Type B pancreatic cell (in vitro differentiated cells): Measurements from ENCODE around the gene GNAL. TPM values are rescaled to one million over a fixed set of nuclear protein-coding genes. Genes with fewer than 3 reads are reported as not detected.

Source experiments
- DNase-seq: peaks from one replicate; pipeline ENCODE4 v3.0.0; 2021; ENCODE audit warnings: mixed read lengths; ENCODE audit not compliant: unreplicated experiment; ENCODE audit errors: extremely low spot score
- H3K27ac Mint-ChIP-seq: 2 replicates; pipeline ENCODE4 v1.8.0; 2021; ENCODE audit warnings: mild to moderate bottlenecking, mixed read lengths
- H3K27me3 Mint-ChIP-seq: 2 replicates; pipeline ENCODE4 v1.8.0; 2021; ENCODE audit warnings: mixed read lengths
- H3K36me3 Mint-ChIP-seq: 2 replicates; pipeline ENCODE4 v1.8.0; 2021; ENCODE audit warnings: mixed read lengths
- H3K4me1 Mint-ChIP-seq: one replicate; pipeline ENCODE4 v1.8.0; 2021; ENCODE audit warnings: mixed read lengths; ENCODE audit not compliant: unreplicated experiment
- H3K4me3 Mint-ChIP-seq: 2 replicates; pipeline ENCODE4 v1.8.0; 2021; ENCODE audit warnings: mild to moderate bottlenecking, mixed read lengths
- H3K9me3 Mint-ChIP-seq: 2 replicates; pipeline ENCODE4 v1.8.0; 2021; ENCODE audit warnings: mixed read lengths
- total RNA-seq: library from RNA; stranded (reverse); gene quantifications from 2 replicates; pipeline ENCODE4 v1.2.1, GENCODE V29; 2021; ENCODE audit warnings: low replicate concordance
- TF ChIP-seq, protein P1 (sequence below): fragments of 200-600 bp; sonication (generic); conservative IDR thresholded peaks from 2 replicates; pipeline ENCODE4 v1.5.0; 2021; ENCODE audit warnings: antibody characterized with exemption, mild to moderate bottlenecking

The GNAL gene
- total RNA-seq, 1 donor from 2014 or later = 12.9 TPM

DNA sequence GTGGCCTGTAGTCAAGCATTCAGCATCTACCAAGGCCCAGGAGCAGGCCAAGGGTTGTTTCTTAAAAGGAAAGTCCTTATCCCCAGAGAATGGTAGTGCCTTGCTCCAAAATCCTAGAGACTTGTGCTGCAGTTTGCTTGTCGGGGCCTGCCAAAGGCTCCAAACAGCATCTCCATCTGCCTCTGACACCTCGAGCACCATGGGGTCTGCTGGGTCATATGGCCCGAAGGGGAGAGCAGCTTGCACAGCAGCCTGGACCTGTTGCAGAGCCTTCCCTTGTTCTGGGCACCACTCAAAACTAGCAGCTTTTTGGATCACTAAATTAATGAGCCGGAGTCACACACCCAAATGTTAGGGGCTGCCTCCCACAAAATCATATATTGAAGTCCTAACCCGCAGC is 35.7 kb downstream of the GNAL start:
- DNase-seq = no peak
- Mint-ChIP-seq H3K36me3 (no peaks in the 10 kb centered on the region), H3K4me3 (no peak overlapping the region), H3K27me3 (peaks cover 9% of the 10 kb centered on the region), H3K27ac (no peak overlapping the region), H3K4me1 (peaks cover 6% of the 10 kb centered on the region), H3K9me3 (peaks cover 4% of the 10 kb centered on the region)
- TF ChIP-seq, protein P1, sequence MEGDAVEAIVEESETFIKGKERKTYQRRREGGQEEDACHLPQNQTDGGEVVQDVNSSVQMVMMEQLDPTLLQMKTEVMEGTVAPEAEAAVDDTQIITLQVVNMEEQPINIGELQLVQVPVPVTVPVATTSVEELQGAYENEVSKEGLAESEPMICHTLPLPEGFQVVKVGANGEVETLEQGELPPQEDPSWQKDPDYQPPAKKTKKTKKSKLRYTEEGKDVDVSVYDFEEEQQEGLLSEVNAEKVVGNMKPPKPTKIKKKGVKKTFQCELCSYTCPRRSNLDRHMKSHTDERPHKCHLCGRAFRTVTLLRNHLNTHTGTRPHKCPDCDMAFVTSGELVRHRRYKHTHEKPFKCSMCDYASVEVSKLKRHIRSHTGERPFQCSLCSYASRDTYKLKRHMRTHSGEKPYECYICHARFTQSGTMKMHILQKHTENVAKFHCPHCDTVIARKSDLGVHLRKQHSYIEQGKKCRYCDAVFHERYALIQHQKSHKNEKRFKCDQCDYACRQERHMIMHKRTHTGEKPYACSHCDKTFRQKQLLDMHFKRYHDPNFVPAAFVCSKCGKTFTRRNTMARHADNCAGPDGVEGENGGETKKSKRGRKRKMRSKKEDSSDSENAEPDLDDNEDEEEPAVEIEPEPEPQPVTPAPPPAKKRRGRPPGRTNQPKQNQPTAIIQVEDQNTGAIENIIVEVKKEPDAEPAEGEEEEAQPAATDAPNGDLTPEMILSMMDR = no peak

DNA sequence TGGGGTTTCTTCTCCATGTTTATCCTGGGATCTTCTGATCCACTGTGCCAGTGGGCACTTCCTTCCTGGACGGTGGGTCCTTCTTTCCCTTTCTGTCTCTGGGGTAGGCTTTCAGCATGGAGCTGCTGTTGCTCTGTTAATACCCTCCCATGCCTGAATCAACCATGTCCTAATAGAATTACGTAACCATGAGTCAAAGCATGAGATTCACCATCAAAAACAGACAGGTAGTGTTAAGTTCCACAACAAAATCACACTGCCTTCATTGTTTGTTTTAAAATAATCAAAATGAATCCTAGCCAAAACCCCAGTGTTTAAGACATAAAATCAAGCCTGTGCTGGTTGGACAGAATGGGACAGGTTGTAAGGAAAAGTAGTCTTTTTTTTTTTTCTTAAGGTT is 37.5 kb downstream of the GNAL start:
- Mint-ChIP-seq H3K27ac (no peak overlapping the region), H3K9me3 (peaks cover 4% of the 10 kb centered on the region), H3K27me3 (peaks cover 11% of the 10 kb centered on the region), H3K36me3 (no peaks in the 10 kb centered on the region), H3K4me1 (peaks cover 6% of the 10 kb centered on the region), H3K4me3 (no peak overlapping the region)
- TF ChIP-seq, protein P1 = no peak
- no peak for DNase-seq

DNA sequence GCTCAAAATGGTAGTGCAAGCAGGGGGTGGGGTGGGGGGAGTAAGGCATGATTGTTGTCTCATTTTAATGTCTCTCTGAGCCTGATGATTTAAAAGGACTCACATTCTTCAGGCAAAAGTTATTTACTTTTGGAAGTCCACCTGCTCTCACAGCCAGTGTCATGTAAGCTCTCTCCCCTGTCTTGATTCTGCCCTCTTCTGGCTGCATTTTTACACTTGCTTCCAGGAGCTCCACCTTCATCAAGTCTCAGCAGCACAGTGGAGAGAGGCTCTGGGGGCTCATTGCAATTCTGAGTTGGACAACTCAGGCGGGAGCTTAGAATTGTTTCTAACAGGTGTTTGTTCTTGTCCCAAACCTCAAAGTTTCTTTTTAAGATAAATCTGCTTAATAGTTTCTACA is 39.2 kb downstream of the GNAL start:
- no peaks in the 10 kb centered on the region for H3K36me3 Mint-ChIP-seq
- peaks cover 19% of the 10 kb centered on the region for H3K27me3 Mint-ChIP-seq
- H3K27ac Mint-ChIP-seq = no peak overlapping the region
- TF ChIP-seq, protein P1 = peak; percentile 38
- no peak overlapping the region for H3K4me3 Mint-ChIP-seq
- H3K9me3 Mint-ChIP-seq = peaks cover 4% of the 10 kb centered on the region
- DNase-seq = no peak
- peaks cover 4% of the 10 kb centered on the region for H3K4me1 Mint-ChIP-seq

DNA sequence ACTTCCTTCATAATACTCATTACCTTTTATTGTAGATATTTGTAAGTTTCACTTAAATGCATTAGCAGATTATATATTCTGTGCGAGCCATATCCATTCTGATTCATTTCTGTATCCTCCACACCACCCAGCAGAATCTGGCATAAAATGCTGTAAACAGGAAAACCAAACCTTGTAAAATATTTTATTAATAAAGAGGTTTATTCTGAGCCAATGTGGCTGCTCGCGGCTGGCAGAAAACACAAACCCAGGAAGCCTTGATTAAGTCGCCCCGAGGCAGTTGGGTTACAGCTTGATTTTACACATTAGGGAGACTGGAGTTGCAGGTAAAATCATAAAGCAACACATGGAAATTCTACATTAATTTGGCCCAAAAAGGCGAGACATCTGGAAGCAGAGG is 40.5 kb downstream of the GNAL start:
- Mint-ChIP-seq H3K4me1 (no peaks in the 10 kb centered on the region), H3K36me3 (no peaks in the 10 kb centered on the region), H3K27ac (no peak overlapping the region), H3K9me3 (peaks cover 4% of the 10 kb centered on the region), H3K4me3 (no peak overlapping the region), H3K27me3 (peaks cover 28% of the 10 kb centered on the region)
- TF ChIP-seq, protein P1 = no peak
- no peak for DNase-seq

DNA sequence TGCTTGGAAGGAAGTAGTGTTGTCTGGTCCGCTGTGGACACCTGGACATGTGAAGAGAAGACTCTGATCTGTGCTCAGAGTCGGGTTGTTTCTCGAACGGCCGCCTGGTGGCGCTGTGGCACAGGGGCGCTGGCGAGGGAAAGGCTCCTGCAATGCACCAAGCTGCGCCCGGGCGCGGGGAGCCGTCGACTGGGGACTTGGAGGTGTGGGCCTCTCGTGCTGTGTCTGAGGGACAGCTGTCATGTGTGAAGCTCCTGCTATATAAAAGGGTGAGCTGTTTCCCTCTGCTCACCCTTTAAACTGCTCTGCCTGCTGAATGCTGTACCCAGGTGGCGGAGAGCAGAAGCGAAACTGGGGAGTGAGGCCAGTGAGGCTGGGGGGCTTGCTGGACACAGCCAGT is 44.0 kb downstream of the GNAL start:
- H3K4me3 Mint-ChIP-seq = no peak overlapping the region
- H3K4me1 Mint-ChIP-seq = no peaks in the 10 kb centered on the region
- H3K9me3 Mint-ChIP-seq = no peaks in the 10 kb centered on the region
- peaks cover 25% of the 10 kb centered on the region for H3K27me3 Mint-ChIP-seq
- H3K36me3 Mint-ChIP-seq = no peaks in the 10 kb centered on the region
- no peak overlapping the region for H3K27ac Mint-ChIP-seq
- peak; percentile 87 for DNase-seq
- TF ChIP-seq, protein P1 = peak; percentile 98

DNA sequence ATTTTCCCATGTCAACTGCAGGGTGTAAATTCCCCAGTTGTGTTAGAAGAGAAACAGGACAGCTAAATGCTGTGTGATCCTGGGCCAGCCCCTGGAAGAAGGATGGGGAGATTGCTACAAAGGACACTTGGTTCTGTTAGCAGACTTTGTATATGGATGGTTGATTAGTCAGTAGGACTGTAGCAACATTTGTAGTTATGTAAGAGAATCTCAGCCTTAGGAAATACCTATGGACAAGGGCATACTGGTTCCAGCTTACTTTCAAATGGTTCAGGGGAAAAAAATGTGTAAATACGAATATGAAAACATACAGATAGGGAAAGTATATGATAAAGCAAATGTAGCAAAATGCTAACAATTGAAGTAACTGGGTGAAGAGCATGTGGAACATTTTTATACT is 47.6 kb downstream of the GNAL start:
- Mint-ChIP-seq H3K27me3 (peaks cover 16% of the 10 kb centered on the region), H3K36me3 (no peaks in the 10 kb centered on the region), H3K27ac (no peak overlapping the region), H3K9me3 (no peaks in the 10 kb centered on the region), H3K4me1 (no peaks in the 10 kb centered on the region), H3K4me3 (no peak overlapping the region)
- TF ChIP-seq, protein P1 = no peak
- no peak for DNase-seq
